Mononuclear cell (primary cell): ENCODE results near the gene WDR49. TPM values are rescaled to one million over a fixed set of nuclear protein-coding genes. Genes with fewer than 3 reads are reported as not detected.
A peak's percentile ranks its signal among the peaks of the same experiment; 100 is the strongest.
"Not testable (repeated sequence)": the region's sequence is repeated elsewhere in the genome, so short reads cannot be mapped to it uniquely, and the experiment has no call there.

ENCODE experiments used
- H3K27me3 ChIP-seq: 2 replicates; pipeline ENCODE4 v1.6.0; 2011; ENCODE audit warnings: low read length, control low read depth; ENCODE audit not compliant: insufficient read depth
- H3K4me1 ChIP-seq: 2 replicates; pipeline ENCODE4 v1.5.1; 2011; ENCODE audit warnings: mild to moderate bottlenecking, low read length, control low read depth; ENCODE audit not compliant: insufficient read depth
- H3K4me3 ChIP-seq: 2 replicates; pipeline ENCODE4 v1.5.1; 2011; ENCODE audit warnings: mild to moderate bottlenecking, low read length, moderate library complexity
- H3K9me3 ChIP-seq: 2 replicates; pipeline ENCODE4 v1.5.1; 2011; ENCODE audit warnings: low read depth, mild to moderate bottlenecking, control low read depth, low read length
- total RNA-seq: library from RNA; depleted of rRNA; stranded (reverse); fragments of >200 nt; gene quantifications from one replicate; pipeline ENCODE4 v1.2.3, GENCODE V29; 2012

Gene WDR49
- total RNA-seq, 1 donor, result 4.8 TPM

DNA sequence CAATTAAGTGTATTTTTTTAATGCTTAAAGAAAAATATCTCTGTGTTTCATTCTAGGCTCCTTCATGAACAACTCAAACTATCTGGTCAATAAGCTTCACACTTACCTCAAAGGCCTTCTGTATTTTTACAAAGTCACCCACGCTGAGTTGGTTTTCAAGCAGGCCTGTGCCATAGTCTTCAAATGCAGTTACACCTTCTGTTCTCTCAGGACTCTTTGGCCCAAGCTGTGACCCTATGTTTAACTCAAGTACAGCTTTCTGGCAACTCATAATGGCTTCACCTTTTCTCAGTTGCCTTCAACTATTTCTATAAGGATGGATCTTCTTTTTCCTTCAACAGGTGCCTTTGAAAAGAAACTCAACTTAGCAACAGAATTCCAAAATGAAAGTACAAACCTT, 587 bp downstream of the WDR49 start:
- no peaks in the 10 kb centered on the region for H3K9me3 ChIP-seq
- H3K4me1 ChIP-seq, result peaks cover 29% of the 10 kb centered on the region
- H3K4me3 ChIP-seq, result peak overlapping the region; percentile 0
- H3K27me3 ChIP-seq, result no peaks in the 10 kb centered on the region

DNA sequence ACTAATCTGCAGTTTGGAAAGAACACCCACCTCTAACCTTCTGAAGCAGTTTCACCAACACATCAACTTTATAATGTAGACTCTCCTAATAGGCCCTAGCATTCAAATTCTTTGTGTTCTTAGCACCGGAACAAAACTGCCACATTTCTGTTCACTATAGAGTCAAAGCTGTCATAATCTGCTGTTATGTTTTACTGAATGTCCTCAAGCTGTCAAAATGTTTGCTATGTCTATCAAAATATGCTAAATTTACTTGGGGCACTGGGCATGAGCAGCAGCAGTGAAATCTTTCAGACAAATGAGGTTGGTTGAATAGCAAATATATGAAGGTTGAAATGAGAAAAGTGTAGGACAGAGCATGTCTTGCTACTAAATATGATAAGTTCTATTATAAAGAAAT, 1.9 kb downstream of the WDR49 start:
- no peaks in the 10 kb centered on the region for H3K27me3 ChIP-seq
- no peak overlapping the region for H3K4me3 ChIP-seq
- no peaks in the 10 kb centered on the region for H3K9me3 ChIP-seq
- H3K4me1 ChIP-seq, result peaks cover 29% of the 10 kb centered on the region

DNA sequence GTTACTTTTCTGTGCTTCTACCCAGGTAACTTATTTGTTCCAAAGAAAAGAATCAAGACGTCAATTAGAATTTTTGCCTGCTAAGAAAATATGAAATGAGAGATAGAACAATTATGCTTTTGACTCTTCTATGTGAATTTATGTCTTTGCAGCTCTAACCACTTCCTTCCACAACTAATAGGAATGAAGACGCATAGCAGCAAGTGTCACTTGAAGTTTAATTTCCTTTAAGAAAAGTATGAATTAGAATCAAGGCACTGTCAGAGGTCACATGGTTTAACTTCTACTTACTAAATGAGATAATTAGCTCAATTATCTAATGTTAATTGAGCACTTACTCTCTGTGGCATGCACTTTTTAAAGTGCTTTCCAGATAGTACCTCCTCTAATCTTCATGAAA, 3.3 kb downstream of the WDR49 start:
- no peaks in the 10 kb centered on the region for H3K27me3 ChIP-seq
- H3K9me3 ChIP-seq, result no peaks in the 10 kb centered on the region
- peaks cover 29% of the 10 kb centered on the region for H3K4me1 ChIP-seq
- H3K4me3 ChIP-seq, result no peak overlapping the region

DNA sequence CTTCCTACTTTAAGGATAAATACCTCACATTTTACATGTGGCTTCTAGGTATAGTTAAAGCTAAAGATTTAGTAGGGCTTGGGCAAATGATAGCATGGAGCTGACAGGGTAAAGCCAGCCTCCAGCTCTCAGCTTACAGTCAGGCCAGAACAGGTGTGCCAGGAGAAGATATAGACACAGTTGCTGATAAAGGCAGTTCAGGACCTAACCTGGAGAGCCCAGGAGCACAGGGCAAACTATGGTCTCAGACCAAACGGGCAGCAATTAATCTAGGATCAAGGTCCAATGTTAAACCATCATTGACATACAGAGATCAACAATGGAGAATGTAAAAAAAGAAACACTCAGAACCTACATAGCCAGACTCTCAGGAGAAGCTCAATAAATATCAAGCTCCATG, 4.0 kb downstream of the WDR49 start:
- no peaks in the 10 kb centered on the region for H3K27me3 ChIP-seq
- H3K4me3 ChIP-seq, result no peak overlapping the region
- H3K9me3 ChIP-seq, result no peaks in the 10 kb centered on the region
- peaks cover 29% of the 10 kb centered on the region for H3K4me1 ChIP-seq

DNA sequence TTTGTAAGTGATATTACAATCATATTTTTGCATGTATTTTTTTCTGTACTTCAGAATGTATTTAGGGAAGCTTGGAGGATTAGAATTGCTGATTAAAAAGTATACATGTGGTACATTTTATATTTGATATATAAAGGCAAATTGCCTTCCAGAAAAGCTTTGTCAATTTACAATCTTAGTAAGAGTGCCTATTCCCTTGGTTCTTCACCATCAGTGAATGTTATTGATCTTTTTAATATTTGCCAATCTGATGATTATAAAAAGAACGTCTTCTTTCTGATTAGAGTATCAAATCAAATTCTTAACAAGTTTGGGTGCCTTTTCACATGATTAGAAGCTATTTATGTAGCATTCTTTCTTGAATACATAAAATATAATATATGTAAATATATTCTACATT, 9.1 kb downstream of the WDR49 start:
- H3K4me1 ChIP-seq, result no peaks in the 10 kb centered on the region
- no peaks in the 10 kb centered on the region for H3K9me3 ChIP-seq
- H3K27me3 ChIP-seq, result no peaks in the 10 kb centered on the region
- H3K4me3 ChIP-seq, result no peak overlapping the region

DNA sequence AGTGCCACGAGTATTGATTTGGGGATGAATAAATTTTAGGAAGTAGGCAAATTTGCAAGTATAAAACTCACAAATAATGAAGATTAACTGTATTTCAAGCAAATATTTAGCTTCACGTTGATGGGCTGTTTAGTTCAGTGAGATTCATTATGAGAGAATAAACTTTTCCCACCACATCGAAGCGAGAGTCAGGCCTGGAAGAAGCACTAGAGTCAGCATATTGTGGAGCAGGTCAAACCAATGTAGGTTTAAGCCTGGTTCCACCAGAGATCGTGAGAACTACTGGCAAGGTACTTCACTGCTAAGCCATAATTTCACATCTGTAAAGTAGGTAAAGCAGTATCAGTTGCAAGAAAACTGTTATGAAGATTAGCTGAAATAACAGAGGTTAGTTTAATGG, 22.3 kb downstream of the WDR49 start:
- H3K4me3 ChIP-seq, result no peak overlapping the region
- no peaks in the 10 kb centered on the region for H3K4me1 ChIP-seq
- no peaks in the 10 kb centered on the region for H3K27me3 ChIP-seq
- H3K9me3 ChIP-seq, result no peaks in the 10 kb centered on the region

DNA sequence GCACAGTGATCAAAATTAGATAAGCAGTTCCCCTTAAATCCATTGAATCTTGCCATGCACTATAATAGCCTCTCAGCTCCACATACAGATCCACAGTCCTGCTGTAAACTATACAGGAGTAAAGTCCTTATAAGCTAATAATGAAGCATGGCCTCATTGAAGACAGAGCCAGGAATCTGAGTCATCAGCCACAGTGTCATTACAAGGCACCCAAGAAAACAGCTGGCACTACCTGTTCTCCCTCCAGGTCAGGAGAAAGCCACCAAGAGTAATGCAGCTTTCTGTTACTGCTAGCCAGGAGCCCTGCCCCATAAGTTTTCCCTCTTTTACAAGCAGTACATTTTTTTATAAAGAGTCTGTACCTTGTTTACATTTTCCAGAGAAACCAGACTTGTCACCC, 27.3 kb downstream of the WDR49 start:
- H3K9me3 ChIP-seq, result no peaks in the 10 kb centered on the region
- no peak overlapping the region for H3K4me3 ChIP-seq
- no peaks in the 10 kb centered on the region for H3K27me3 ChIP-seq
- no peaks in the 10 kb centered on the region for H3K4me1 ChIP-seq

DNA sequence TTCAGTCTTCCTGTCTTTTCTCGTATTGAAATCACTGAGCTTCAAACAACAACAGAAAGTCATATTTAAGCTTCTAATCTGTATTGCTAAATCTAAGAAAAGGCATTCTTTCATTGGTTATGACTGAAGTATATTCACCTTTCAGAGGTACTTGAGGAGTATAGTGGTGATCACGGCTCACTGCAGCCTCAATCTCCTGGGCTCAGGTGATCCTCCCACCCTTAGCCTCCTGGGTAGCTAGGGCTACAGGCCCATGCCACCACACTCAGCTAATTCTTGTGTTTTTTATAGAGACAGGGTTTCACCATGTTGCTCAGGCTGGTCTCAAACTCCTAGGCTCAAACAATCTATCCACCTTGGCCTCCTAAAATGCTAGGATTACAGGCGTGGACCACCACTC, 38.7 kb downstream of the WDR49 start:
- Histone ChIP-seq H3K9me3 (no peaks in the 10 kb centered on the region), H3K27me3 (no peaks in the 10 kb centered on the region), H3K4me3 (no peak overlapping the region), H3K4me1 (no peaks in the 10 kb centered on the region)

DNA sequence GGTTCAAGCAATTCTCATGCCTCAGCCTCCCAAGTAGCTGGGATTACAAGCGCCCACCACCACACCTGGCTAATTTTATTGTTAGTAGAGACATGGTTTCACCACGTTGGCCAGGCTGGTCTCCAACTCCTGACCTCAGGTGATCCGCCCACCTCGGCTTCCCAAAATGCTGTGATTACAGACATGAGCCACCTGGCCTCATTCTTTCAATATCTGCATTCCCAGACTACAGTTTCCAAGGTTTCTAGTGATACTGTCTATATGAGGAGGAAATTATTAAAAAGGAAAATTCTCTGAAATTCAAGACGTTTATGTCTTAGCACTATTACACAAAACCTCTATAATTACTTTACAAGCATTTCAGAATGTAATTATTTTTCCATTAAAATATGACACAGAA, 39.5 kb downstream of the WDR49 start:
- not testable (repeated sequence) for H3K4me3 ChIP-seq, H3K27me3 ChIP-seq, H3K9me3 ChIP-seq

DNA sequence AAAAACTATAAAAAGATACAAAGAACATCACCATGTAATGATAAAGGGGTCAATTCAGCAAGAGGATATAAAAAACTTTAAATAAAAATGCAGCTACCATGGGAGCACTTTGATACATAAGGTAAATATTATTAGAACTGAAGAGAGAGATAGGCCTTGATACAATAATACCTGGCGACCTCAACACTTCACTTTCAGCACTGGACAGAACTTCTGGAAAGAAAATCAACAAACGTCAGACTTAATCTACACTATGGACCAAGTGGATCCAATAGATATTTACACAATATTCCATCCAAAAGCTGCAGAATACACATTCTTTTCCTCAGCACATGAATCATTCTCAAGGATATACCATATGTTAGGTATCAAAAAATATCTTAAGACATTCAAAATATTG, 42.0 kb downstream of the WDR49 start:
- Histone ChIP-seq H3K4me3 (no peak overlapping the region), H3K9me3 (no peaks in the 10 kb centered on the region), H3K4me1 (no peaks in the 10 kb centered on the region)

More for the DNA sequence above, 39.5 kb downstream of the WDR49 start:
- H3K4me1 ChIP-seq, result not testable (repeated sequence)

DNA sequence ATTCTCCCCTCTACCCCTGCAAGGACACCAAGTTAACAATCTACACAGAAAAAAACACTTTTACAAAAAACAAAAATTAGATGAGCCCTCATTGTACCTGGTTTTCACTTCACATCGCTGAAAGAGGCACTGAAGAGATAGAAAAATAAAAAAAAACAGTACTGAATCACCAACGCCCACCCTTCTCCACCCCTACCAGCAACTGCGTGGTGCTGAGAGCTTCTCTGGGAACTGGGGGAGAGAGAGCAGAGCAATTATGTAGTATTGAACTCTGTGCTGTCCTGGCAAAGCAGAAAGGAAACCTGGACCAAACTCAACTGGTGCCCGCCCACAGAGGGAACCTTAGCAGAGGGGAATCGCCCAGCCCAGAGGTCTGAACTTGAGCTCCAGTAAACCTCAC, 44.6 kb downstream of the WDR49 start:
- H3K4me1 ChIP-seq, result no peaks in the 10 kb centered on the region
- H3K4me3 ChIP-seq, result no peak overlapping the region
- H3K9me3 ChIP-seq, result no peaks in the 10 kb centered on the region
- no peaks in the 10 kb centered on the region for H3K27me3 ChIP-seq

More for the DNA sequence above, 42.0 kb downstream of the WDR49 start:
- no peaks in the 10 kb centered on the region for H3K27me3 ChIP-seq

DNA sequence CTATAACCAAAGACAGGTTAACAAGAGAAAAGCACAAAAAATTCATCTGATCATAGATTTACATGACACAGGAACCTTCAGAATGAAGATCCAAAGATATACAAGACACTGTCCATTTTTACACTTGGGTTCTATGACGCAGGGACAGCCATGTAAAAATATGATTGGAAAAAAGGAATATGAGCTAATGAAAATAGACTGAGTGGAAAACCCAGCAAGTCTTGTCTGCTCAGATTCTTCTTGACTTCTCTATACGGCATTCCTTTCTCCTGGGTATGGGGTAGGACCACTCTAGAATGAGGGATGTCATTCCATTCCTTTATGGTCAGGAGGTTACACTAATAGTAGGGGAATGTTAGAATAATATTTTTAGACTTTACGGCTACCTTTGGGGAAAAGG, 46.9 kb downstream of the WDR49 start:
- no peaks in the 10 kb centered on the region for H3K9me3 ChIP-seq
- no peaks in the 10 kb centered on the region for H3K27me3 ChIP-seq
- H3K4me1 ChIP-seq, result no peaks in the 10 kb centered on the region
- H3K4me3 ChIP-seq, result no peak overlapping the region

DNA sequence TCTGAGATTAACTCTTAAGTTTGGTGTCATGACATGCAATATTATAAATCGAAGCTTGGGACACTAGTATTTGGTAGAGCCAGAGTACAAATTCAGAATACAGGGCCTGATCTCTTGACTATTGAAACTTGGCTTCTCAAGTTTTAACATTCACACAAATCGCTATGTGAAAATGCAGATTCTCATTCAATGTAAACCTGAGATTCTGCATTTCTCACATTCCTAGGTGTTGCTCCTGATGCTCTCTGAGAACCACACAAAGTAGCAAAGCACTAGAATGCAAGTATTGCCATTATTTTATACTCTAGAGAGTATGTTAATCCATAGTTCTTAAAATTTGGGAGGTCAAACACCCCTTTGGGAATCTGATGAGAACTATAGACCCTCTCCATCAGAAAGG, 47.9 kb downstream of the WDR49 start:
- Histone ChIP-seq H3K4me1 (no peaks in the 10 kb centered on the region), H3K9me3 (no peaks in the 10 kb centered on the region), H3K4me3 (no peak overlapping the region), H3K27me3 (no peaks in the 10 kb centered on the region)

DNA sequence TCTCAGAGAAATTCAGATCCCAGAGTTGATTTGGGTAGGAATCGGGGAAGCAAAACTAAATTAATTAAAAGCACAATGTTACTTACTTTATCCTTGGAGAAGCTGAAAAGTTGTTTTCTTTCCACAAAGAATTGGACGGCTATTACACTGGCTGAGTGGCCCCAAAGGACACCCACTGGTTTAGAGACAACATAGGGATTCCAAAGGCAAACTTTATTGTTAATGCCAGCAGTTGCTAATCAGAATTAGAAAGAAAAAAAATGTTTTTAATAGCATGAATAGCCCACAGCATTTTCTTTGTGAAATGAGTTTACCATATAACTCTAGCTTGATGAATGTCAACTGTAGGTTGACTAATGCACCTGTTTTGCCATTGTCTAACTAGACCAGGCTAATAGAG, 51.7 kb downstream of the WDR49 start:
- H3K9me3 ChIP-seq, result no peaks in the 10 kb centered on the region
- H3K4me1 ChIP-seq, result no peaks in the 10 kb centered on the region
- H3K27me3 ChIP-seq, result no peaks in the 10 kb centered on the region
- H3K4me3 ChIP-seq, result no peak overlapping the region

DNA sequence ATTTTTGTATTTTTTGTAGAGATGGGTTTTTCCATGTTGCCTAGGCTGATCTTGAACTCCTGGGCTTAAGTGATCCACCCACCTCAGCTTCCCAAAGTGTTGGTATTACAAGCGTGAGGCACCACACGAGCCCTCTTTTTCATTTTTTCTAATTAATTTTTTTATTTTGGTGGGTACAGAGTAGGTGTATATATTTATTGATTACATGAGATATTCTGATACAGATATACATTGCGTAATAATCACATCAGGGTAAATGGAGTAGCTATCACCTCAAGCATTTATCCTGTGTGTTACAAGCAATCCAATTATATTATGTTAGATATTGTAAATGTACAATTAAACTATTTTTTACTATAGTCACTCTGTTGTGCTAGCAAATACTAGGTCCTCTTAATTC, 66.1 kb downstream of the WDR49 start:
- H3K4me3 ChIP-seq, result no peak overlapping the region
- H3K27me3 ChIP-seq, result no peaks in the 10 kb centered on the region
- no peaks in the 10 kb centered on the region for H3K4me1 ChIP-seq
- no peaks in the 10 kb centered on the region for H3K9me3 ChIP-seq

DNA sequence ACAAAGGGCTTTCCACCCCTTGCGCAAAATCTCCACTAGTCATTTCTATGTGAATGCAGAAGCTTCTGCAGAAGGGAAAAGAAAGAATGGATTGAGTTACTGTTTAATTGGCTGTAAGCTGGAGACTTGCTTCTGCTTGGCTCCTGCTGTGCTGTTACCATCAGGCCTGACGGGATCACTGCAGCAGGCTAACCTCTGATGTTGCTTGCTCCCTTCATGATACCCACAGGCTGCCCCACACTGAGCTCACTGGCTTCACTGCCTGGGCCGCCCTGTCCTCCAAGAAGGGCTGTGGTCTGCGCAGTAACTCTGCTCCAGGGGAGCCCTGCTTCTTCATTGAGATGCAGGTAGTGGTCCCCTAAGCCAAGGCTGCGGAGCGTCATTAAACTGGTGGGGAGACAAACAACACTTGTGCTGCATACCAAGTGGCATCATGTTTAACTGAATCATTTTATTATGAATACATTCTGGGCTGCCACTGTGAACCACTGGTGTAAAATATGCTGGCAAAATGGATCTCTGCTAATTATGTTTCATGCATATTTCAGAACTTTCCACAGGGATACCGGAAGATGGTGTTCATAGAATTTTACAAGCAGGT, 78.6 kb downstream of the WDR49 start:
- H3K4me1 ChIP-seq, result no peaks in the 10 kb centered on the region
- no peaks in the 10 kb centered on the region for H3K9me3 ChIP-seq
- H3K27me3 ChIP-seq, result no peaks in the 10 kb centered on the region
- H3K4me3 ChIP-seq, result no peak overlapping the region
